ENCODE measurements around the gene SLC22A16.

Gene SLC22A16

DNA sequence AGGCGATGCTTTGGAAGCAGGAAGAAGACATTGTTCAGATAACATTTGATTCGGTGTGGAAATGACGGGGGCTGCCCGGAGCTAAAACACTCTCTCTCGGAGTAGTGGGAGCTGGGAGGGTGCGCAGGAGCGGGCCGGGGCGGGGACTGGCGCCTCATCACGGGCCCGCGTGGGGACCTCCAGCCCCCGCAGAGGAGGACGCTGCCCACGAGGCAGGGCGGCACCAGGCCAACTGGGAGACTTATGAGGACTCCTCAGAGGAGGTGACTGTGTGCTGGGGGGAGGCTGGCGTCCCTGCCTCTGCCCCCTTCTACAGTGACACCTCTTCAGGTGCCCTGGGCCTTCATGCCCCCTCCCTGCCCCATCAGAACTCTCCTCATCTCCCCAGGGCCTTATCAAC, 76.2 kb downstream of the SLC22A16 start:
- DNase-seq (ENCODE audit: low read depth), result no peak

DNA sequence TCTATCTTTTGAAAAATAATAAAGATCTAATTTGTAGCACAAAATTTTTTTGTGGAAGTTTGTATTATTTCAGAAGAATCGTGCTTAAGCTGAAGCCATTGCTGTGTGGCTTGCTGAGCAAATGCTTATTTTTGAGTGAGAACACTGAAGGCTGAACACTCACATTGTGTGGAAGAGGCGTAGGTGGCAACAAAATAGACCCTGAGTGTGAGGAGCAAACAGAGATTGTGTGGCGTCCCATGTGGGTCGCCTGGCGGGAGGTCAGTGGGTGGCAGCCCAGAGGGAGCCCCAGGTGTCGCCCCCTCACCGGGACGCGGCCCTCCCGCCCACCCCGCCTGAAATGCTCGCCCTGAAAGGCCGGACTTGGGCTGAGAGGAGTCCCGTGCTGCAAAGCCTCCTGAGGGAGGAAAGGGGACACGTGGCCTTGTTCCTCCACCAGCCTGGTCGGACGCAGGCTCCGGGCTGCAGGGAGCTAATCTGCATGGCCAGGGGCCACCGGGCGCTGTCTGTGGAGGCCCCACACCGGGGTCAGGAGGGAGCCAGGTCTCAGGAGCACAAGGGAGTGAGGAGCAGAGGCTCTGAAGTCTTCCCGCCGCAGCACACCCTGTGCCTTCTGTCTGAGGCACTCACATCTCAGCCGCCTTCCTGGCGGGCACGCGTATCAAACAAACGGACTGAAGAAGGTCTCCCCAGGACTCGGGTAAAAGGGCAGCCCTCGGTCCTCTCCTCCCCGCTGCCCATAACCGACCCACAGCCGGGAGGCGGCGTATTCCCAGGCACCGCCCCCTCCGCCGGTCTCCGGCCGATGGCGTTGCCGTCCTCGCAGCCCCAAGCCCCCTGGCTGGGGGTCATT, 77.0 kb downstream of the SLC22A16 start:
- no peak for DNase-seq (ENCODE audit: low read depth)

DNA sequence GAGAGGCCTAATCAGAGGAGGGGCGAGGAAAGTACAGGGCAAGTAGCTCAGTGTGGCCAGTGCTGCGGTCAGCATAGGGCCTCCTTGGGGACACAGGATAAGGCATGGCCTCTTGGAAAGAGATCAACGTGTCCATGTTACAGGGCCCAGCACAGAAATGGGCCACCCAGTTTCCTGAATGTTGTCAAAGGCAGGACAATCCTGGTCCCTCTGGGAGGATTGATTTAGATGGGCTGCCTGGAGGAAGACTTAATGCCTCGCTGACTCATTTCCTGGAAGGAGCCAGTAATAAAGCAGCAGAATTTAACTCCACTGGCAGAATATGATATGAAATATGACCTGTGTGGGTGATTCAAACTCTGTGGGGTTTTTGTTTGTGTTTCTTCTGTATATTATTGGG, 77.6 kb downstream of the SLC22A16 start:
- no peak for DNase-seq (ENCODE audit: low read depth)

DNA sequence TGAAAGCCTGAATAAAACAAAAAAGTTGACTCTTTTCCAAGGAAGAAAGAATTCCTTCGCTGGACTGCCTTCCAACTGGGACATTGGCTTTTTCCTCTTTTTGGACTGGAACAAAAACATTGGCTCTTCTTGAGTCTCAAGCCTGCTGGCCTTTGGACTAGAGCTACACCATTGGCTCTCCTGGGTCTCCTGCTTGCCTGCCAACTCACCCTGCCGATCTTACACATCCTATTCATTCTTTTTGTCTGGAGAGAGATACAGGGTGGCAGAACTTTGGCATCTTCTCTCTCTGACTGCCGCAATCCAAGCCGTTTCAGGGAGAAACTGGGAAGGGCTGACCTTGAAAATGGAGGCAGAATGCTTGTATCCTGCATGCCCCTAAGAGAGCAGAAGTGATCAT, 81.2 kb downstream of the SLC22A16 start:
- DNase-seq (ENCODE audit: low read depth), result no peak

DNA sequence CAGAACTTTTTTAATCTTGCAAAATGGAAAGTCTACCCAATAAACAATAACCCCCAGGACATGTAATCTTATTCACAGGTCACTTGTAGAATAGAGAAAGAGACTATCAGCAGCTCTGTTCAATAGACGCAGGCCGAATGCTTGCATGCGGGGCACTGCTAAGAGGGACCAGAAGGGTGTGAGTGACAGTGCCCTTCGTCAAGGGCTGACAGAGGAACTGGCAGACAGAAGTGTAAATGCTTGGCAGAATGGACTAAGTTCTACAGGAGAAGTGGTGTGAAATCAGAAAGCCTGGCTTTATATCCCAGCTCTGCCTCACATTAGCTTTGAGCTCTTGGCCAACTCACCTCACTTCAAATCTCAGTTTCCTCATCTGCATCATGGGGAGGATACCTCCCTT, 82.0 kb downstream of the SLC22A16 start:
- DNase-seq (ENCODE audit: low read depth), result no peak

DNA sequence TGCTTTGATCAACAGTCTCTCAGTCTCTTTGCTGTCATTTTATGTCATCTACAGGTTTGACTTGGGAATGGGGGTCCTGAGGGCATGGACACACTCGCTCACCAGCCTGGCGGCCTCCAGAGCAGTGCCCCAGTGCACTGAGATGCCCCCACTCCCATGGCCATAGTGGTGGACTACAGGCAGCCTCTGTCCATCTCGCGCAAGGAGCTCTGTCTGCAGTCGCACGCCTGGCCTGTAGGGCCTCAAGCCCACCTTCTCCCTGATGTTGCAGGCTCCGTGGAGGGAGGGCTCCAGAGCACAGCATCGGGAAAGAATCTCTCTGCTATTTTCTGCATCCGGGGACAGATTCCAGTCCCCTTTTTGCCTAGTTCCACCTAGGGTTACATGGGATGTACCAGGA, 83.7 kb downstream of the SLC22A16 start:
- DNase-seq (ENCODE audit: low read depth), result no peak

DNA sequence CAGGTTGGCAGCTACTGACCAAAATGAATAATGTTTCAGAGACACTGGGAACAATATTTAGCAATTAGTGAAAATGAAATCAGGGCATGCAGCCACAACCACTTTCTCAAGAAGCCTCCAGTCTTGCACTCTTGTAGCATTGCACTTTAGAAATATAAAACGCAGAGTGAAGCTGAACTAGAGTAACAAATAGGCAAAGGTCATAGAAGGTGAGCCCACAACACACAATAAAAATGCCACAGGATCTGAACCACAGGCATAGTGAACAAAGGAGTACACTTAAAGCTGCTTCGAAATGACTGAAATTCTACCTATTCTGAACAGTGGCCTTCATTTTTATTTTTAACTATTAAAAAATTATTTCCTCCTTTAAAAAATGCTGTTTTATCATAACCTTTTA, 86.0 kb downstream of the SLC22A16 start:
- DNase-seq (ENCODE audit: low read depth), result no peak

DNA sequence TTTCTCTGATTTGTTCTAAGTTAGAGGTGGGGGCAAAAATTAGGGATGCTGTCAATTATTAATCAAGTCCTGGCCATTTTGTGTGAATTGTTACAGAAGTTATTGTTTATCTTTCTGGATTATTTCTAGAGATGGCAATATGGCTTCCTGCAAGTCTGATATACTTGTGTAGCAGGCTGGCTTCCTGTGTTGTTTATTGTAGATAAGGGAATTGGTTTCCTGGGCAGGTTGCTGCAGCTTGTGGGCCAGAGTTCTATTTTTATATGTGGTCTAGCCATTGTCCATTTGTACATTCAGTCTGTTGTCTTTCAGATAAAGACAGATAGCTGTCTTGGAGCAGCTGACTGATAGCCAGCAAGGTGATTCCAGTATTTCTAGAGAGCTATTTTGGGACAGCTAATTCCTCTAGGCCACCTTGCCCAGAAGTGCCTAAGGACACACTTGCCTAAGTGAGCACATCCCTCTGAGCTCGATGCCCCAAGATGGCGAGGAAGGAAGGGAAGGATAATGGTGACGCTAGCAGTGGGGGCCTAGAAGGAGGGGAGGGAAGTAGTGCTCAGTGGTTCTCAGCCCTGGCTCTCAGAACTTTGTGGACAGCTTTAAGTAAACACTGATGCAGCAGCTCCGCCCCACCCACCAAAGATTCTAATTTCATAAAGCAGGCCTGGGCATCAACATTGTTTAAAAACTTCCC, 86.6 kb downstream of the SLC22A16 start:
- no peak for DNase-seq (ENCODE audit: low read depth)

DNA sequence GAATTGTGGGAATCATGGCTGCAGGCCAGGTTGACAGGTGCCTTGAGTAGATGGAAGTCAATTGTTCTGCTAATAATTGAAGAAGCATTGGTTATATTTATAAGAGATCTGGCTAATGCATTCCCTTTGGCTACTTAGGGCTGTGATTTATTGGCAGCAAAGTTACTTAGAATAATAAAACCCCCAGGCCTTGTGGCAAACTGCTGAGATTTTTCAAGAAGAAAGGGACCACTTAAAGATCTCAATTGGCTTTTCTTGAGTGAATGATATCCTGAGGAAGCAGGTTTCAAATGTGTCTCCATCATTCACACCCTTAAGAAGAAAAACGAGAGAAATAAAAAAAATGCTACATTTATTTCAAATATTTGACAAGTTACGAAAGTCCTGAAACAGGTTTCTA, 88.4 kb downstream of the SLC22A16 start:
- no peak for DNase-seq (ENCODE audit: low read depth)

DNA sequence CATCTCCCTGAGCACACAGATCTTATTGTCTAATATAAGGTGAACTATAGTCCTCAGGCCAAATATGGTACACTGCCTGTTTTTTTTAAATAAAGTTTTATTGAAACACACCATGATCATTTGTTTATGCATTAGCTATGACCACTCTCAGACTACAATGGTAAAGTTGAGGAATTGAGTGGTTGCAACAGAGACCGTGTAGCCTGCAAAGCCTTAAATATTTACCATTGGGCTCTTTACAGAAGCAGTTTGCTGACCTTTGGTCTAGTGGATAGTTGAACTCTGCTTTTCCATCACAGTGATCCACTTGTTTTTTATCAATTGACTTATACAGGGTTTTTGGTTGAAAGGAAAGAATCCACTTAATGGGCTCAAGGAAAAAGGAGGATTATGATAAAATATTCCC, 91.0 kb downstream of the SLC22A16 start:
- DNase-seq (ENCODE audit: low read depth), result no peak

DNA sequence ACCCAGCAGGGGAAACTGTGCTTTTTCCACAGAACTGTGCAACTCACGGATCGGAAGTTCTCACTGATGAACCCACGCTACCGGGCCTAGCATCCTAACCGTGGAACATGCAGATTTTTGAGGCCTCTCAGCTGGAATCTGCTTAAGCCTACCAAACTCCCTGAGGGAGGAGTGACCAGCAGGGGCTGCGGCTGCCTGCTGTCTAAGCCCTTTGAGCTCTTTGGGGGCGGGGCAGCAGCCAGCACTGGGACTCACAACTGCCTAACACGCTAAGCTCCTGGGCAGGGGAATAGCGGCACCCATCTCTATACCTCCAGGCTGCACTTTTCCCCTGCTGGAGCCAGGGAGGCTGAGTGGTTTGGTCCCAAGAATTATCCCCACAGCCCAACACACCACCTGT, 97.9 kb downstream of the SLC22A16 start:
- DNase-seq (ENCODE audit: low read depth), result no peak

Measured in stimulated activated CD8-positive, alpha-beta memory T cell treated with anti-CD3 and anti-CD28 coated beads, Interleukin-7, amount 100 ng/mL, for 24 hours (primary cell).